GM19023 (cell line): ENCODE measurements around the gene NINL.
"Not testable (repeated sequence)": the region's sequence is repeated elsewhere in the genome, so short reads cannot be mapped to it uniquely, and the experiment has no call there.

Experiments
- ATAC-seq: cut with Tn5 transposase; IDR thresholded peaks from one replicate; pipeline ENCODE4 v1.9.1; 2021; ENCODE audit warnings: mild to moderate bottlenecking, moderate library complexity; ENCODE audit not compliant: unreplicated experiment

NINL gene

DNA sequence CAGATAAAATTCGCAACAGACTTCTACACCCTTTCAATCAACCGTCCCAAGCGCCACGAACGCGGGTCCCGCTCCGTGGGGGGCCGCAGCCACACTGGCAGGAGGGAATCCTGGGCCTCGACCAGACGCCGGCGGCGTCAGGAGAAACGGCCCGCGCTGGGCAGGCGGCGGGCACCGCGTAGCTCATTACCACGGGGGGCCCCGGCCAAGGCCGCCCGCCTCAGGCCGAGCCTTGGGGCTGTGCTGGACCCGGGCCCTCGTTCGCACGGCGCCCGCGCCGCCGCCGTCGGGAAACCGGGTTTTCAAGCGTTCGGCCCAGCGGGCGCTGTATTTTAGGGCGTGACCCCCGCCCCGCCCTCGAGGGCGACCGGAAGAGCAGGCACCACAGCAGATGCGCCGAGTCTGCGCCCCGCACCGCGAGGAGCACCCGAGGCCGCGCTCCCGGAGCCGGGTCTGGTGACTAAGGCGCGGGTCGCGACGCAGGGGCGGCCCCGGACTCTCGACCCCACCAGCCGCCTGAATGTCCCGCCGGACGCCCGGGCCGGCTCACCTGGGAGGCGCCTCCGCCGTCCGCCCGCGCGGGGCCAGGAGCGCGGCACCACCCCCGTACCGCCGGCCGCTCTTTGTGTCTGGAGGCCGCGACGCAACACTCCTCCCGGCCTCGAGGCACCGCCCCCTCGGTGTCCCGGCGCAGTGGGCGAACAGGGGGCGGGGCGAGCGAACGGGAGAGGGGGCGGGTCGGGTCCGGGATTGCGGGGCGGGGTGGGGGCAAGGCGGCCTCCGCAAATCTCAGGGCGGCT lies at the start of gene NINL:
Gene NINL, minus strand, starts transcription at position 627 of the 800 bp plus-strand sequence. CDS start 58,944 bp downstream, outside the sequence.
- peak; percentile 64 for ATAC-seq

DNA sequence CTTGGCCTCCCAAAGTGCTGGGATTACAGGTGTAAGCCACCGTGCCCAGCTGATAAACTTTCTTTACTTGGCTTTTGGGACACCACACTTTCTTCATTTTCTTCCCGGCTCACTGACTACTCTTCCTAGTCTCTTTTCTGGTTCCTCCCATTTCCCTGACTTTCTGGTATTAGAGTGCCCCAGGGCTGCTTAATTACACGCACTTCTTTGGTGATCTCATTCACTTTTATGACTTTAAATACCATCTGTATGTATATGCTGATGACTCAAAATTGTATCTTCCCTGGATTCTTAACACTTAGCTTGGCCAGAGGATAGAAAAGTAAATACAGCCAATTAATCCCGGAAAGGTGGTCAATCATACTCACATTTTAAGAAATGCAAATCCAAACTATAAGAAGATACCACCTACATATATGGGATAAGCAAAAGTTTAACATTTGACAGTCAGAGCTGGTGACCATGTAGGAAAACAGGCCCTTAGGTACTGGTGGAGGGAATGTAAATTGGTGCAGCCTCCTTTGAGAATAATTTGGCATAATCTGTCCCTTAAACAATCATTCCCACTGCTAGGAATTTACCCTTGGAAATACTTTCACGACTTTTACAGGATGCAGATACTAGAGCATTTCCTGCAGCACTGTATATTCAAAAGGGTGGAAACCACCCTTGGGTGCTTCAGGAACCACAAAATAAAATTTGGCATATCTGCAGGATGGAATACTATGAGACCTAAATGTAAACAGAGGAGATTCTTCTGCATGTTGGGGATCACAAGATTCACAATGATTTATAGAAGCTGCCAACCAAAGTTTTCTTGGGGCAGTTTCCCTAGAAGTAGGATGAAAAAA lies 47.8 kb upstream of the NINL start:
- no peak for ATAC-seq

DNA sequence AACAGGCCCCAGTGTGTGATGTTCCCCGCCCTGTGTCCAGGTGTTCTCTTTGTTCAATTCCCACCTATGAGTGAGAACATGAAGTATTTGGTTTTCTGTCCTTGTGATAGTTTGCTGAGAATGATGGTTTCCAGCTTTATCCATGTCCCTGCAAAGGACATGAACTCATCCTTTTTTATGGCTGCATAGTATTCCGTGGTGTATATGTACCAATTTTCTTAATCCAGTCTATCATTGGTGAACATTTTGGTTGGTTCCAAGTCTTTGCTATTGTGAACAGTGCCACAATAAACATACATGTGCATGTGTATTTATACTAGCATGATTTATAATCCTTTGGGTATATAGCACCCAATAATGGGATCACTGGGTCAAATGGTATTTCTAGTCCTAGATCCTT lies 45.3 kb upstream of the NINL start:
- ATAC-seq = not testable (repeated sequence)

GRCh38 chr20:25629816-25630499 lies 44.6 kb upstream of the NINL start:
- ATAC-seq = no peak

DNA sequence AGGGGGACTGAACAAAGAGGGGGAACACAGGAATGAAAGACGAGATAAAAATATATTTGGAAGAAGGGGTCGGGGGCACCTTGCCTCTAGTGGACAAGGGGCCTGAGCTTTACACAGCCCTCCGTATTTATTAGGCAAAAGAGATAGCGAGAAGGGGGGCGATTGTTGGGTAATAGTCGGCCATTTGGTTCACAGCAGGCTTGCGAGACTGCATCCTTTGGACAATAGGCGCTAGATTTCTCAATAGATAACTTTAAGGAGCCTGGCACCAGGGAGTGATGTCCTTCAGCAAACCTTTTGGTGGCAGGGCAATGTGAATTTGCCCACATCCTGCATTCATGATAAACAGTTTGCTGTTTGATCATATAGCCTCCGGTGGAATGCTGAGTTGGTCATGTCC lies 41.4 kb upstream of the NINL start:
- no peak for ATAC-seq

- ATAC-seq = no peak
Measured at GRCh38 chr20:25624500-25624939, 39.2 kb upstream of the NINL start.

- ATAC-seq = peak; percentile 80
Measured at GRCh38 chr20:25623736-25624499, 38.6 kb upstream of the NINL start, which contains the start of gene NANP. Gene NANP, minus strand, starts transcription at chr20:25624014. Its CDS starts 66 bp downstream, at chr20:25623948.

DNA sequence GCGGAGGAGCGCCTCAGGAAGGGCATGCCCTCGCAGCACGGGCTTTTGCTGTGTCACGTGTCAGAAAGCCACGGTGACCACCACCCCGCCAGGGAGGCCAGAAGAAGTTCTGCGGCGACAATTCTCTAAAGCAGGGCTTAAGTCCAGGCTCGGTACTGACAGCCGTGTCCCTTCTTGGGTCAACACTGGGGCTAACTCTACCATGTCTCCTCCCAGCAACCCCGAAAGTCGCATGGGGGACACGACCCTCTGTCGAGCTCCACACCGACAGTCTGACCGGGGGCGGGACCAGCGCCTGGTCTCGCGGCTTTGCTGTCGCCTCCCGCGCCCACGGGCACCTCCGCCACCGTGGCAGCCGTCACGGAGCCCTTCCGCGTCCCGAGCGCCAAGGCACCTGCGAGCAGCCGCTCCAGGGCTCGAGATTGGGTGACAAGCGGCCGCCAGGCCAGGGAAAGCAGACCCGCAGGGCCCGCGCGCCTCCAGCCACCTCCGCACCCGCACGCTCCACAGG lies 37.9 kb upstream of the NINL start:
- peak; percentile 26 for ATAC-seq

DNA sequence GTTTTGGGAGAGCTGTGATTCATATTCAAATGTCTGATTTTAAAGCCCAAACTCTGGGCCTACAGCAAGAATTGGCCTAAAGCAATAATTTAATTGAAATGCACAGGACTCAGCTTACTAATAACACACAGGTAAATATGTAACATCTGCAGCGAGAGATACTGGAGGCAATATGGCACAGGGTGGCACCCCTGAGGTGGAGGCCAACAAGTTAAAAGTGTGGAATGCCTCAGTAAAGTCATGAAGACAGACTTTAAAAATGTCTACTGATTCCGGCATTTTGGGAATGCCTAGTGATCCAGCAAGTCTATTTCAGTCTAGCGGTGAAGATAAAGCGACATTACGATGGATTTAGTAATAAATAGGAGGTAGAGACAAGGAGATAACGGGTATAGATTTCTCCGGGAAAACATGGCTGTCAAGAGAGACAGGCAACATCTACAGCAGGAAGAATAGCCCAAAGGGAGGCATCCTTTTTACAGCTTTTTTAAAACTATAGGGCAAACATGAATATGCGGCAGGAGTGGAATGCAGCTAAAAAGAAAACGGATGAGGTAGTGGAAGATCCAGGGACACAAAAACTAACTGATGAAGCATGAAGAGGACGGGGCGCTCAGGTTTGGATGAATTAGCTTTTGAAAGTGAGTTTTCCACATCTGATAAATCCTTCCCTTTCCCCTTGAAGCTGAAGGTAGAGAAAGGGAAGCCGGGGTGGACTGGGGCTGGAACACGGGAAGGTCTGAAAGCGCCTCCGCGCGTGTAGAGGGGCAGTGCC lies 37.3 kb upstream of the NINL start:
- ATAC-seq = no peak

DNA sequence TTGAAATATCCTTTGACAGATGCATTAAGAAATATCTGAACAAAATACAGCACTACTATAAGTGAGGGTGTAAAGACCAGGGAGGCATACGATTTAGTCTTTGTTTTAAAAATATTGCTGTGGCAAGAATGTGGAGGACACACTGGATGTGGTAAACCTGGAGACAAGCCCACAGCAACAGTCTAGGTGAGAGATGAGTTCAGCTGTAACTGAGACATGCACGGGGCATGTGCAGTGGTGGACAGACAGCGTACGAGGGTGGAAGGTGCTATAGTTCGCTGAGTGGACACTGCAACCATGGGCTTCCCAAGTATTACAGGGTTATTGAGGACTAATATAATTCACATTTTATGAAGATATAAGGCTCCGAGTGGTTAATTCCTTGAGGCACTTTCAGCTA lies 36.7 kb upstream of the NINL start:
- ATAC-seq = no peak

GRCh38 chr20:25619514-25619913 lies 34.2 kb upstream of the NINL start:
- ATAC-seq = no peak

DNA sequence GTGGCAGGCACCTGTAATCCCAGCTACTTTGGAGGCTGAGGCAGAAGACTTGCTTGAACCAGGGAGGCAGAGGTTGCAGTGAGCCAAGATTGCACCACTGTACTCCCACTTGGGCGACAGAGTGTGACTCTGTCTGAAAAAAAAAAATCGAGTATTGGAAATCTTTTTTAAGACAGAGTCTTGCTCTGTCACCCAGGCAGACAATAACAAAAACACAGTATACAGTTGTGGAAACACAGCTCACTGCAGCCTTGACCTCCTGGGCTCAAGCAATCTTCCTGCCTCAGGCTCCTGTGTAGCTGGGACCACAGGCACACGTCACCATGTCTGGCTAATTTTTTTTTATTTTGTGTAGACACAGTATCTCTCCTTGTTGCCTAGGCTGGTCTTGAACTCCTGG lies 23.4 kb upstream of the NINL start:
- no peak for ATAC-seq

DNA sequence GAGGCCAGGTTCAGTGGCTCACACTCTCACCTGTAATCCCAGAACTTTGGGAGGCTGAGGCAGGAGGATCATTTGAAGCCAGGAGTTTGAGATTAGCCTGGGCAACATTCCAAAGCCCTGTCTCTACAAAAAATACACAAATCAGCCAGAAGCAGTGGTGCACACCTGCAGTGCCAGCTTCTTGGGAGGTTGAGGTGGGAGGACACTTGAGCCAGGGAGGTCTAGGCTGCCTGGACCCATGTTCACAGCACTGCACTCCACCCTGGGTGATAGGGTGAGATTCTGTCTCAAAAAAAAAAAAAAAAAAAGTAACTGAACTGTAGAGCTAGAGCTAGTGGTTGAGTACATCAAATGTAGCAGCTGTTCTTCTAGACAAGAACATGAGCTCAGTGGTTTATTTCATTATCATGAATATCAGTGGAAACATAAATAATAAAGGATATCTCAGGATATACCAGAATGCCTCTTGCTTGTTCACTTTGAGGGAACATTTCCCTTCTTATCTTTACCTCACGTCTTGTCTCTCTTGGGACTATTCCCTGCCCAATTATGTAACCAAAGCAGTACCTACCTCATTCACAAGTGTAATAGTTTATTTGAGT lies 20.9 kb upstream of the NINL start:
- ATAC-seq = no peak

DNA sequence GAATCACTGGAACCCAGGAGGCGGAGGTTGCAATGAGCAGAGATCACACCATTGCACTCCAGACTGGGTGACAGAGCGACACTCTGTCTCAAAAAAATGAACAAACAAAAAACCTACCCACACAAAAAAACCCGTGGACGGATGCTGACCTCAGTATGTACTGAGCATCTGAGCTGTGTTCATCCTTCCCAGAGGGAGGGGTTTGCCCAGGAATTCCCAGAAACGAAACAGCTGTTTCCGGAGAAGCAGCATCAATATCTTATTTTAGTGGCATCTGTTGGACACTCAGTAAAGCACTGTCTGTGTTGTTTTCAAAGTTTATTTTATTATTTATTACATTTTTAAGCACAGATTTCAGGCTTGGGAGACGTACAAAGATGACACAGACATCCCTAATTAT lies 19.8 kb upstream of the NINL start:
- ATAC-seq = no peak

GRCh38 chr20:25604611-25605010 lies 19.3 kb upstream of the NINL start:
- ATAC-seq = no peak

DNA sequence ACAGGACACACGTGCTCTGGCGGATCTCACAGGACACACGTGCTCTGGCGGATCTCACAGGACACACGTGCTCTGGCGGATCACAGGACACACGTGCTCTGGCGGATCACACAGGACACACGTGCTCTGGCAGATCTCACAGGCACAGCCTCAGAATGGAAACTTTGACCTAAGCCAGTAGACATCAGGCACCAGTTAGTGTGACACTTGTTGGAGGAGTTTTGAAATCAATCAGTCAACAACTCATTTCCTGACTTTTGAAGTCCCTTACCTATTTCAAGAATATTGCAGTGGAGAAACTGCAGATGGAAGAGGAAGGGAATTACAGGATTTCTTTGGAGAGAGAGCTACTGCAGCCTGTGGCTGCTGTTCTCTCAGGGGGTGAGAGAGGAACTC lies 17.6 kb upstream of the NINL start:
- not testable (repeated sequence) for ATAC-seq

DNA sequence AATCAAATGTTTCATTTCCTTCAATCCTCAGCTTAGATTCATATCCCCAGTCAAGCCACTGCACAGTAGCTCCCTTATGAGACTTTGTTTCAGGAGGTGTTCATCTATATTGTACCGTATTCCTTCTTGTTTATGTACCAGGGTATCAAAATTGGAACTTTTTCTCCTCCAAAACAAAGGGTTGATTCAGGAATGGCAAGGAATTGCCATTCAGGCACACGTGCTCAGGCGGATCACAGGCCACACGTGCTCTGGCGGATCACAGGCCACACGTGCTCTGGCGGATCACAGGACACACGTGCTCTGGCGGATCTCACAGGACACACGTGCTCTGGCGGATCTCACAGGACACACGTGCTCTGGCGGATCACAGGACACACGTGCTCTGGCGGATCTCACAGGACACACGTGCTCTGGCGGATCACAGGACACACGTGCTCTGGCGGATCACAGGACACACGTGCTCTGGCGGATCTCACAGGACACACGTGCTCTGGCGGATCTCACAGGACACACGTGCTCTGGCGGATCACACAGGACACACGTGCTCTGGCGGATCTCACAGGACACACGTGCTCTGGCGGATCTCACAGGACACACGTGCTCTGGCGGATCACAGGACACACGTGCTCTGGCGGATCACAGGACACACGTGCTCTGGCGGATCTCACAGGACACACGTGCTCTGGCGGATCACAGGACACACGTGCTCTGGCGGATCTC lies 17.0 kb upstream of the NINL start:
- not testable (repeated sequence) for ATAC-seq

- no peak for ATAC-seq
Measured at GRCh38 chr20:25601659-25602058, 16.3 kb upstream of the NINL start.
